BLaER1 (cell line): ENCODE measurements around the gene ERBIN.
"Not testable (repeated sequence)": the region's sequence is repeated elsewhere in the genome, so short reads cannot be mapped to it uniquely, and the experiment has no call there.

ENCODE experiments used
- H3K27ac ChIP-seq: shearing (Covaris generic); formaldehyde crosslinking; 2 replicates; pipeline ENCODE4 v1.8.1; 2022
- H3K27me3 ChIP-seq: shearing (Covaris generic); formaldehyde crosslinking; 2 replicates; pipeline ENCODE4 v1.8.1; 2022
- H3K36me3 ChIP-seq: shearing (Covaris generic); formaldehyde crosslinking; 2 replicates; pipeline ENCODE4 v1.8.1; 2022
- H3K4me1 ChIP-seq: shearing (Covaris generic); formaldehyde crosslinking; 2 replicates; pipeline ENCODE4 v1.8.1; 2022
- H3K4me2 ChIP-seq: shearing (Covaris generic); formaldehyde crosslinking; 2 replicates; pipeline ENCODE4 v1.8.1; 2022
- H3K4me3 ChIP-seq: shearing (Covaris generic); formaldehyde crosslinking; 2 replicates; pipeline ENCODE4 v1.8.1; 2022
- H3K9ac ChIP-seq: shearing (Covaris generic); formaldehyde crosslinking; 2 replicates; pipeline ENCODE4 v1.8.1; 2022
- H3K9me3 ChIP-seq: shearing (Covaris generic); formaldehyde crosslinking; 2 replicates; pipeline ENCODE4 v1.8.1; 2022
- H4K20me1 ChIP-seq: shearing (Covaris generic); formaldehyde crosslinking; 2 replicates; pipeline ENCODE4 v1.8.1; 2022
- Cebpa-rat ChIP-seq: shearing (Covaris generic); IDR thresholded peaks from 2 replicates; pipeline ENCODE4 v1.8.1; 2022

Gene ERBIN

GRCh38 chr5:65952259-65952658 lies 25.9 kb downstream of the ERBIN start:
- Histone ChIP-seq H4K20me1 (peaks cover 88% of the 10 kb centered on the region), H3K27ac (no peak overlapping the region), H3K27me3 (no peaks in the 10 kb centered on the region), H3K4me3 (no peak overlapping the region), H3K36me3 (peaks cover 86% of the 10 kb centered on the region), H3K9ac (no peak overlapping the region), H3K9me3 (peaks cover 92% of the 10 kb centered on the region), H3K4me2 (no peak overlapping the region), H3K4me1 (no peaks in the 10 kb centered on the region)
- TF ChIP-seq Cebpa-rat = no peak

- Histone ChIP-seq H3K4me1 (no peaks in the 10 kb centered on the region), H3K4me3 (no peak overlapping the region), H3K9me3 (peaks cover 91% of the 10 kb centered on the region), H4K20me1 (peaks cover 82% of the 10 kb centered on the region), H3K27ac (no peak overlapping the region), H3K9ac (no peak overlapping the region), H3K4me2 (no peak overlapping the region), H3K36me3 (peaks cover 84% of the 10 kb centered on the region), H3K27me3 (no peaks in the 10 kb centered on the region)
- no peak for TF ChIP-seq Cebpa-rat
Measured at GRCh38 chr5:65954200-65954599, 27.8 kb downstream of the ERBIN start.

DNA sequence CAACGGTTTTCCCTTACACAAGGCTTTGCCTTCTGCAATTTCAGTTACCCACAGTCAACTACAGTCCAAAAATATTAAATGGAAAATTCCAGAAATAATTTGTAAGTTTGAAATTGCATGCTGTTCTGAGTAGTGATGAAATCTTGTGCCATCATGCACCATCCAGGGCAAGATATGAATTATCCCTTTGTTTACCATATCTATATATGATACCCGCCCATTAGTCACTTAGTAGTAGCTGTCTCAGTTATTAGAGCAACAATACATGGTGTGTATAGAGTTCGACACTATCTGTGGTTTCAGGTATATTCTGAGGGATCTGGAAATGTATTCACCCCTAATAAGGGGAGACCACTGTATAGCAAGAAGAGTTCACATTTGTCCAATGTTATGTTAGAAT lies 29.4 kb downstream of the ERBIN start:
- no peak for TF ChIP-seq Cebpa-rat
- H3K4me2 ChIP-seq = no peak overlapping the region
- no peaks in the 10 kb centered on the region for H3K27me3 ChIP-seq
- peaks cover 78% of the 10 kb centered on the region for H4K20me1 ChIP-seq
- no peak overlapping the region for H3K4me3 ChIP-seq
- no peak overlapping the region for H3K27ac ChIP-seq
- peaks cover 80% of the 10 kb centered on the region for H3K36me3 ChIP-seq
- no peaks in the 10 kb centered on the region for H3K4me1 ChIP-seq
- H3K9me3 ChIP-seq = peaks cover 78% of the 10 kb centered on the region
- H3K9ac ChIP-seq = no peak overlapping the region

GRCh38 chr5:65957703-65958102 lies 31.3 kb downstream of the ERBIN start:
- H3K27me3 ChIP-seq, H3K27ac ChIP-seq, H3K4me1 ChIP-seq, H3K4me2 ChIP-seq, H3K9ac ChIP-seq, H3K4me3 ChIP-seq: not testable (repeated sequence)
- H3K9me3 ChIP-seq = peaks cover 62% of the 10 kb centered on the region
- H4K20me1 ChIP-seq = peaks cover 79% of the 10 kb centered on the region
- H3K36me3 ChIP-seq = peaks cover 66% of the 10 kb centered on the region

DNA sequence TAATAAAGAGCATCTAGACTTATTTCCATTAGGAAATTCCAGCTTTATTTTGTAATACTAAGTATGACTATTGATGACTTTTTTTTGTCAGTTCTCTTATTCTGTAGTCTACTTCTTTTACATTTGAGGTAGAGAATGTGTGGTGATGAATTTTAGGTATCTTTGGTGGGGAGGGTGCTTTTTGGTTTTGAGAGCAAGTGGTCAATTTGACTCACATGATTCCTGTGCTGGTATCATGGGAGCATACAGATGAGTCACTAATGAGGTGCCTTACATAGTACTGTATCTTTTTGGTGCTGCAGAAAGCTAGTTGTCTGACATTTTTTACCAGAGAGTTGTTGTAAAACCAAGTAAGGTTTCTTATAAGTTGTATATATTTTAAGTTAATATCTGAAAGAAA lies 35.3 kb downstream of the ERBIN start:
- Histone ChIP-seq H3K4me1 (no peaks in the 10 kb centered on the region), H3K9ac (no peak overlapping the region), H3K27ac (no peak overlapping the region), H3K27me3 (no peaks in the 10 kb centered on the region), H3K36me3 (peaks cover 60% of the 10 kb centered on the region), H3K4me2 (no peak overlapping the region), H3K4me3 (no peak overlapping the region), H4K20me1 (peaks cover 59% of the 10 kb centered on the region), H3K9me3 (peaks cover 52% of the 10 kb centered on the region)
- TF ChIP-seq Cebpa-rat = no peak

DNA sequence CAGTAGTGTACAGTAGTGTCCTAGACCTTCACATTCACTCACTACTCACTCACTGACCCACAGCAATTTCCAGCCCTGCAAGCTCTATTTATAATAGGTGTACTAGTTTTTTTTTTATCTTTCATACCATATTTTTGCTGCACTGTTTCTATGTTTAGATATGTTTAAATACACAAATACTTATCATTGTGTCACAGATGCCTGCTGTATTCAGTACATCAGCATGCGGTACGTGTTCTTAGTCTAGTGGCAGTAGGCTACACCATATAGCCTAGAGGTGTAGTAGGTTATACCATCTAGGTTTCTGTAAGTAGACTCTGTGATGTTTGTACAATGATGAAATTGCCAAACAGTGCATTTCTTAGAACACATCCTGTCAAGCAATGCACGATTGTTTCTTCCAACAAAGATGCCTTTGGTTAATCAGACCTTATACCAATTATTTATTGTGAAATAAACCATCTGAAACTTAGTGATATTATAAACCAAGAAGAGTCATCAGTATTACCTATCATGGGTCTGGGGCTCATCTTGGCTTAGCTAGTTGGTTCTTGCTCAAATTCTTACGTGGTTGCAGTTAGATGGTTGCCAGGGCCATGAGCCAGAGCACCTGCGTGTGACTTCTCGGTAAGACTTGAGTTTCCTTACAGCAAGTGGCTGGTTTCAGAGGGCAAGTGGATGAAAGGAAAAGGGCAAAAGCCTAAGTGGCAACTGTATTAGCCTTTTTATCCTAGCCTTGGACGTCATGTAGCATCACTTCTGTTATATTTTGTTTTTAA lies 41.1 kb downstream of the ERBIN start:
- Histone ChIP-seq H3K27ac (no peak overlapping the region), H3K36me3 (peaks cover 71% of the 10 kb centered on the region), H3K9ac (no peak overlapping the region), H3K4me3 (no peak overlapping the region), H3K27me3 (no peaks in the 10 kb centered on the region), H3K9me3 (peaks cover 39% of the 10 kb centered on the region), H4K20me1 (peaks cover 76% of the 10 kb centered on the region), H3K4me1 (peaks cover 13% of the 10 kb centered on the region), H3K4me2 (no peak overlapping the region)
- no peak for TF ChIP-seq Cebpa-rat

DNA sequence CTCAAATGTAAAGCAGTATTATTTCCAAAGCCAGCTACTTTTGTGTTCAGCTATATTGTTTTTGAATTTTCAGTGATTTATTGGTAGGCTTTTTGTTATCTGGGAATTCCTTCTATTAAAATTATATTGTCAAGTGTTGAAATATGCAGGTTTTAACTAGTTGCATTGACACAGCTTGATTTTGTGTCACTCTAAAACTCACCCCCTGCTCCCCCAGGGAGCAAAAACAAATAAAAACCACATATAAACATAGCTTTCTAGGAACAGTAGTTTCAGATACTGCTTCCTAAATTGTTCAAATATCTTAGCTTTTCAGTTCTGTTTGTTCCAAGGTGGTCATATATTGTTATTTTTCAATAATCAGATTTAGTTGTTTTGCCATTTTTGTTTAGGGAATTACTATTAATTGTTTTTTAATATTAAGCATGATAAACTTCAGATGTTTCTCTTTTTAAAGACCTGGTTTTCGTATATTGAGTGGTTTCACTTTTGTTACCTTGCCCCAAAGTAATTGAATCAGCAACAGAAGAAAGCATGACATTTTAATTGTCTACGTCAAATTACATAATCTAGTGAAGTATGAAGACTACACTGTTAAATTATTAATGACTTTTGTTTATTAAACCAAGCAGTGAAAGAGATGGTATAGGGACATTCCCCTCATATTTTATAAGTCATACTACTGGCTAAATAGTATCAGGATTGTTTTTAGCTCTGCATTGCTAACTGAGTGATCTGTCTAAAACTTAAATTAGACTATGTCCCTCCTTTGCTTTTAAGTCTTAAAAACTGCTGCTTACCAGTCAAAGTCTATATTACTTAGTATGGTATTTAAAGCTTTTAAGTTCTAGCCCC lies 43.4 kb downstream of the ERBIN start:
- Histone ChIP-seq H3K4me3 (no peak overlapping the region), H3K36me3 (peaks cover 81% of the 10 kb centered on the region), H3K27me3 (no peaks in the 10 kb centered on the region), H4K20me1 (peaks cover 82% of the 10 kb centered on the region), H3K4me1 (peaks cover 13% of the 10 kb centered on the region), H3K9me3 (peaks cover 44% of the 10 kb centered on the region), H3K27ac (no peak overlapping the region), H3K9ac (no peak overlapping the region), H3K4me2 (peak overlapping the region; percentile 38)
- no peak for TF ChIP-seq Cebpa-rat

- H3K4me2 ChIP-seq = no peak overlapping the region
- H4K20me1 ChIP-seq = peaks cover 86% of the 10 kb centered on the region
Measured at GRCh38 chr5:65970481-65971367, 44.3 kb downstream of the ERBIN start.

DNA sequence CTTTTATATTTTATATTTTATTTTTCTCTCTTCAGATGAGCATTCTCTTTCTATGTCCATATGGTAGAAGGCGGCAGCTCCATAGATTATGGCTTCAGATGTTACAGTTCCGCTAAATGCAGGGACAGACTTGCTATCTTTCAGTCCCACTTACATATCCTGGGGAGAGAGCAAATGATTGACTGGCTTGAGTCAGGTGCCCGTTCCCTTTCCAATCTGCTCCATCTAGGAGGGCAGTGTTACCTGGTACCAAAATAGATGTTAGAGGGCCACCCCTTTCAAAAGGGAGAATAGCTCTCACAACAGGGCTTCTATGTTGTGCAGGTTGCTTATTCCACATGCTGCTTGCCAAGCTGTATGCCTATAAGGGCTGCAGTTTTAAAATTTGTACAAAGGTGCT lies 45.3 kb downstream of the ERBIN start:
- H3K27me3 ChIP-seq = no peaks in the 10 kb centered on the region
- TF ChIP-seq Cebpa-rat = no peak
- H3K9me3 ChIP-seq = peaks cover 50% of the 10 kb centered on the region
- H3K4me2 ChIP-seq = no peak overlapping the region
- H3K4me1 ChIP-seq = peaks cover 13% of the 10 kb centered on the region
- no peak overlapping the region for H3K27ac ChIP-seq
- H3K36me3 ChIP-seq = peaks cover 79% of the 10 kb centered on the region
- H4K20me1 ChIP-seq = peaks cover 83% of the 10 kb centered on the region
- no peak overlapping the region for H3K9ac ChIP-seq
- no peak overlapping the region for H3K4me3 ChIP-seq

More at GRCh38 chr5:65970481-65971367, 44.3 kb downstream of the ERBIN start:
- no peak overlapping the region for H3K4me3 ChIP-seq
- no peaks in the 10 kb centered on the region for H3K27me3 ChIP-seq
- H3K4me1 ChIP-seq = peaks cover 13% of the 10 kb centered on the region
- peaks cover 81% of the 10 kb centered on the region for H3K36me3 ChIP-seq
- no peak for TF ChIP-seq Cebpa-rat
- H3K9ac ChIP-seq = no peak overlapping the region
- no peak overlapping the region for H3K27ac ChIP-seq
- peaks cover 44% of the 10 kb centered on the region for H3K9me3 ChIP-seq

DNA sequence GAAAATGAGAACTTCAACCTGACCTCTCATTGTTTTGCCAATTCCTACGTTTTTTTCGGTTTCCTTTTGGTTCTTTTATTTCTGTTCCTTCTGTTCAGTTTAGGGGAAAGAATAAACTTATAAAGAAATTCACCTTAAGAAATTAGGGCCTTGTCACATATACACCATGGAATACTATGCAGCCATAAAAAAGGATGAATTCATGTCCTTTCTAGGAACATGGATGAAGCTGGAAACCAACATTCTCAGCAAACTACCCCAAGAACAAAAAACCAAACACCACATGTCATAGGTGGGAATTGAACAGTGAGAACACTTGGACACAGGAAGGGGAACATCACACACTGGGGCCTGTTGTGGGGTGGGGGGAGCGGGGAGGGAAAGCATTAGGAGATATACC lies 46.5 kb downstream of the ERBIN start:
- peaks cover 55% of the 10 kb centered on the region for H3K9me3 ChIP-seq

More for the DNA sequence above, 46.5 kb downstream of the ERBIN start:
- peaks cover 71% of the 10 kb centered on the region for H4K20me1 ChIP-seq
- peaks cover 13% of the 10 kb centered on the region for H3K4me1 ChIP-seq
- H3K27ac ChIP-seq, H3K27me3 ChIP-seq, H3K9ac ChIP-seq, H3K4me2 ChIP-seq, H3K4me3 ChIP-seq: not testable (repeated sequence)
- peaks cover 70% of the 10 kb centered on the region for H3K36me3 ChIP-seq
